Mesenchymal stem cell (in vitro differentiated cells and primary cell): ENCODE measurements around the gene NEK1.

ENCODE experiments used
- DNase-seq: peaks from one replicate; pipeline ENCODE4 v3.0.0-alpha.2; 2013
- H2AFZ ChIP-seq: one replicate; pipeline ENCODE4 v1.6.1; 2013; ENCODE audit warnings: low read depth, mild to moderate bottlenecking, control low read depth, inconsistent platforms, low read length, moderate library complexity
- H2AK5ac ChIP-seq: 2 replicates; pipeline ENCODE4 v1.6.1; 2013; ENCODE audit warnings: low read length, moderate library complexity, mild to moderate bottlenecking, inconsistent platforms; ENCODE audit not compliant: severe bottlenecking
- H2BK120ac ChIP-seq: one replicate; pipeline ENCODE4 v1.6.1; 2013; ENCODE audit warnings: low read depth, mild to moderate bottlenecking, inconsistent platforms, low read length, moderate library complexity
- H2BK12ac ChIP-seq, 2 experiments: one replicate each; pipeline ENCODE4 v1.6.1; 2013; ENCODE audit warnings: inconsistent platforms in 2 of 2, low read length in 2 of 2, mild to moderate bottlenecking in 2 of 2, moderate library complexity in 2 of 2, control low read depth in 1 of 2
- H2BK15ac ChIP-seq: one replicate; pipeline ENCODE4 v1.6.1; 2013; ENCODE audit warnings: mild to moderate bottlenecking, low read depth, inconsistent platforms; ENCODE audit not compliant: poor library complexity, severe bottlenecking
- H2BK5ac ChIP-seq: 2 replicates; pipeline ENCODE4 v1.6.1; 2013; ENCODE audit warnings: low read depth, mild to moderate bottlenecking, low read length, control low read depth, inconsistent platforms; ENCODE audit not compliant: poor library complexity, severe bottlenecking
- H3K14ac ChIP-seq, 2 experiments: one replicate each; pipeline ENCODE4 v1.6.1; 2013; ENCODE audit warnings: inconsistent platforms in 2 of 2, low read length in 2 of 2, control low read depth in 1 of 2, mild to moderate bottlenecking in 1 of 2, moderate library complexity in 1 of 2
- H3K18ac ChIP-seq, 2 experiments: one replicate each; pipeline ENCODE4 v1.6.1; 2013; ENCODE audit warnings: inconsistent platforms in 2 of 2, low read length in 2 of 2, control low read depth in 1 of 2, low read depth in 1 of 2, mild to moderate bottlenecking in 1 of 2
- H3K23ac ChIP-seq, 2 experiments: one replicate each; pipeline ENCODE4 v1.6.1; 2013; ENCODE audit warnings: inconsistent platforms in 2 of 2, low read length in 2 of 2, mild to moderate bottlenecking in 2 of 2, moderate library complexity in 2 of 2, control low read depth in 1 of 2
- H3K27ac ChIP-seq: 2 replicates; pipeline ENCODE4 v1.5.1; 2013; ENCODE audit warnings: mild to moderate bottlenecking, moderate library complexity, low read length, control low read depth, inconsistent platforms; ENCODE audit not compliant: poor library complexity, severe bottlenecking
- H3K27me3 ChIP-seq, 2 experiments: 2 replicates each; pipeline versions ENCODE4 v1.6.1 to v1.7.0; 2013; ENCODE audit warnings: low read length in 2 of 2, mild to moderate bottlenecking in 2 of 2, moderate library complexity in 2 of 2, control low read depth in 1 of 2, inconsistent platforms in 1 of 2; ENCODE audit not compliant: control insufficient read depth in 1 of 2, insufficient read depth in 1 of 2
- H3K36me3 ChIP-seq, 2 experiments: 2 replicates each; pipeline versions ENCODE4 v1.6.1 to v1.7.0; 2013; ENCODE audit warnings: low read length in 2 of 2, control low read depth in 1 of 2, inconsistent platforms in 1 of 2, low read depth in 1 of 2, mild to moderate bottlenecking in 1 of 2; ENCODE audit not compliant: insufficient read depth in 2 of 2, control insufficient read depth in 1 of 2
- H3K4ac ChIP-seq, 2 experiments: one replicate each; pipeline ENCODE4 v1.6.1; 2013; ENCODE audit warnings: inconsistent platforms in 2 of 2, low read length in 2 of 2, mild to moderate bottlenecking in 2 of 2, moderate library complexity in 2 of 2, control low read depth in 1 of 2, low read depth in 1 of 2
- H3K4me1 ChIP-seq: 2 replicates; pipeline ENCODE4 v1.6.1; 2013; ENCODE audit warnings: low read depth, low read length, control low read depth; ENCODE audit not compliant: control insufficient read depth, insufficient read depth
- H3K4me2 ChIP-seq: 2 replicates; pipeline ENCODE4 v1.6.1; 2013; ENCODE audit warnings: low read length, mild to moderate bottlenecking, inconsistent platforms; ENCODE audit not compliant: poor library complexity, severe bottlenecking
- H3K4me3 ChIP-seq, 2 experiments: 2 replicates each; pipeline versions ENCODE4 v1.5.1 to v1.7.0; 2013; ENCODE audit warnings: low read length in 2 of 2, mild to moderate bottlenecking in 2 of 2, control low read depth in 1 of 2, low read depth in 1 of 2; ENCODE audit not compliant: insufficient read depth in 1 of 2
- H3K79me1 ChIP-seq: replicated peaks from 2 replicates; pipeline ENCODE4 v1.6.1; 2013; ENCODE audit warnings: mild to moderate bottlenecking, control low read depth, low read length, inconsistent platforms; ENCODE audit not compliant: poor library complexity, severe bottlenecking
- H3K9ac ChIP-seq: 2 replicates; pipeline ENCODE4 v1.7.0; 2013; ENCODE audit warnings: mild to moderate bottlenecking, low read length, moderate library complexity
- H3K9me3 ChIP-seq: 2 replicates; pipeline ENCODE4 v1.7.0; 2013; ENCODE audit warnings: mild to moderate bottlenecking, low read length; ENCODE audit not compliant: control insufficient read depth
- H4K8ac ChIP-seq: one replicate; pipeline ENCODE4 v1.6.1; 2013; ENCODE audit warnings: inconsistent platforms, mild to moderate bottlenecking, low read length, moderate library complexity
- H4K91ac ChIP-seq: one replicate; pipeline ENCODE4 v1.6.1; 2013; ENCODE audit warnings: mild to moderate bottlenecking, low read length, inconsistent platforms
- WGBS: methylation state at CpG from one replicate; pipeline ENCODE4 v1.1.7; 2013; ENCODE audit warnings: mixed read lengths; 5-methylcytosine and 5-hydroxymethylcytosine counted together

NEK1 gene

GRCh38 chr4:169418846-169419245, 193.5 kb downstream of the NEK1 start:
- no peaks in the 10 kb centered on the region for H3K79me1 ChIP-seq
- no peaks in the 10 kb centered on the region for H3K4me1 ChIP-seq
- H3K14ac ChIP-seq, result no peak overlapping the region
- no peak overlapping the region for H2BK120ac ChIP-seq
- no peak overlapping the region for H4K91ac ChIP-seq
- no peak overlapping the region for H3K4ac ChIP-seq
- H3K9me3 ChIP-seq, result no peaks in the 10 kb centered on the region
- H2AFZ ChIP-seq, result no peak overlapping the region
- H3K27ac ChIP-seq, result no peak overlapping the region
- H3K18ac ChIP-seq, result no peak overlapping the region
- H3K4me3 ChIP-seq, result no peak overlapping the region
- peak; percentile 17 for DNase-seq
- H3K23ac ChIP-seq, result no peak overlapping the region
- H3K9ac ChIP-seq, result no peak overlapping the region
- H2BK15ac ChIP-seq, result no peak overlapping the region
- H4K8ac ChIP-seq, result no peak overlapping the region
- no peaks in the 10 kb centered on the region for H3K27me3 ChIP-seq
- H2BK5ac ChIP-seq, result no peak overlapping the region
- peaks cover 0 to 22% of the 10 kb centered on the region in 2 experiments for H3K36me3 ChIP-seq
- no peak overlapping the region for H2BK12ac ChIP-seq
- no peak overlapping the region for H3K4me2 ChIP-seq
- no peak overlapping the region for H2AK5ac ChIP-seq

- Histone ChIP-seq H2AK5ac (no peak overlapping the region), H3K18ac (no peak overlapping the region), H3K23ac (no peak overlapping the region), H3K27me3 (no peaks in the 10 kb centered on the region), H2BK120ac (no peak overlapping the region), H2BK12ac (no peak overlapping the region), H3K14ac (no peak overlapping the region), H3K4ac (no peak overlapping the region), H3K4me2 (no peak overlapping the region), H3K9me3 (no peaks in the 10 kb centered on the region), H3K9ac (no peak overlapping the region), H2BK15ac (no peak overlapping the region), H3K36me3 (peaks cover 0 to 18% of the 10 kb centered on the region in 2 experiments), H3K27ac (no peak overlapping the region), H4K8ac (no peak overlapping the region), H2AFZ (no peak overlapping the region), H4K91ac (no peak overlapping the region), H3K4me1 (no peaks in the 10 kb centered on the region), H2BK5ac (no peak overlapping the region), H3K79me1 (no peaks in the 10 kb centered on the region), H3K4me3 (no peak overlapping the region)
- 100% methylated on average over 1 of the region's 1 CpG for WGBS
- no peak for DNase-seq
Measured at GRCh38 chr4:169417629-169418282, 194.6 kb downstream of the NEK1 start.

- Histone ChIP-seq H3K4me1 (no peaks in the 10 kb centered on the region), H3K23ac (no peak overlapping the region), H3K18ac (no peak overlapping the region), H2BK12ac (no peak overlapping the region), H3K4me2 (no peak overlapping the region), H3K79me1 (no peaks in the 10 kb centered on the region), H3K4me3 (no peak overlapping the region), H2AFZ (no peak overlapping the region), H3K4ac (no peak overlapping the region), H3K14ac (no peak overlapping the region), H3K9me3 (no peaks in the 10 kb centered on the region), H3K9ac (no peak overlapping the region), H2AK5ac (no peak overlapping the region), H3K27me3 (no peaks in the 10 kb centered on the region), H4K8ac (no peak overlapping the region), H3K27ac (no peak overlapping the region), H3K36me3 (peaks cover 0 to 13% of the 10 kb centered on the region in 2 experiments), H2BK15ac (no peak overlapping the region), H2BK5ac (no peak overlapping the region), H2BK120ac (no peak overlapping the region), H4K91ac (no peak overlapping the region)
- peak; percentile 13 for DNase-seq
Measured at GRCh38 chr4:169416997-169417396, 195.4 kb downstream of the NEK1 start.

GRCh38 chr4:169416461-169416860, 195.9 kb downstream of the NEK1 start:
- Histone ChIP-seq H3K14ac (no peak overlapping the region), H3K4ac (no peak overlapping the region), H3K27me3 (no peaks in the 10 kb centered on the region), H2AK5ac (no peak overlapping the region), H3K27ac (no peak overlapping the region), H3K79me1 (no peaks in the 10 kb centered on the region), H3K9ac (no peak overlapping the region), H2BK5ac (no peak overlapping the region), H4K8ac (no peak overlapping the region), H2AFZ (no peak overlapping the region), H3K36me3 (peaks cover 0 to 10% of the 10 kb centered on the region in 2 experiments), H4K91ac (no peak overlapping the region), H2BK12ac (no peak overlapping the region), H2BK15ac (no peak overlapping the region), H3K4me3 (no peak overlapping the region), H3K18ac (no peak overlapping the region), H3K23ac (no peak overlapping the region), H3K9me3 (no peaks in the 10 kb centered on the region), H3K4me2 (no peak overlapping the region), H3K4me1 (no peaks in the 10 kb centered on the region), H2BK120ac (no peak overlapping the region)
- WGBS, result 99% methylated on average over 3 of the region's 4 CpGs
- no peak for DNase-seq
